K562 (cell line): ENCODE results near the gene PLEKHA8. TPM values are rescaled to one million over a fixed set of nuclear protein-coding genes. Genes with fewer than 3 reads are reported as not detected.

ENCODE experiments used
- ATAC-seq: fragments of 200-7000 bp; cut with Tn5 transposase; 3 replicates; pipeline ENCODE4 v1.9.1; 2020; ENCODE audit warnings: moderate library complexity
- BruUV-seq: library from RNA; stranded (reverse); fragments of 400-500 nt; replicated peaks from 2 replicates; lab custom pipeline; 2021; lab: Mats Ljungman, UMichigan
- CTCF ChIA-PET: fragments of 300-600 bp; formaldehyde crosslinking; extraction: SDS; loops from one replicate; lab custom pipeline; 2021; ENCODE audit warnings: low intra/inter-chr PET ratio; lab: Yijun Ruan, JAX
- POLR2A ChIA-PET: fragments of 300-600, 350-650 bp; sonication (Branson Sonifier 250); formaldehyde crosslinking; extraction: SDS; loops from one replicate; lab custom pipeline; 2021; ENCODE audit warnings: antibody characterized with exemption, inconsistent platforms; lab: Yijun Ruan, JAX
- DNase-seq, 4 experiments: peaks; one replicate each; pipeline versions ENCODE4 v3.0.0 to v3.0.0-alpha.2; 2011 to 2018; ENCODE audit warnings: low spot score in 3 of 4, mixed read lengths in 3 of 4; ENCODE audit errors: extremely low read depth in 1 of 4
- FAIRE-seq: peaks from 2 replicates; lab custom pipeline; 2011; peaks lifted over from hg19 to GRCh38; lab: Jason Lieb, UNC
- H2AFZ ChIP-seq: 2 replicates; pipeline ENCODE4 v1.6.0; 2011; ENCODE audit warnings: low read depth, low read length, control low read depth, inconsistent platforms
- H3K27ac ChIP-seq: fragments of 200-600 bp; 3 replicates; pipeline ENCODE4 v1.8.0; 2011; ENCODE audit warnings: low read depth, mild to moderate bottlenecking, control low read depth, inconsistent platforms, low read length, moderate library complexity, mixed read lengths; ENCODE audit errors: extremely low read depth
- H3K27me3 ChIP-seq, 2 experiments: fragments of 300-600 bp in 1 of 2; 2 replicates in 1 of 2; 3 replicates in 1 of 2; pipeline versions ENCODE4 v1.6.0 to v1.8.0; 2011; ENCODE audit warnings: inconsistent platforms in 2 of 2, low read length in 2 of 2, mild to moderate bottlenecking in 1 of 2, mixed read lengths in 1 of 2, moderate library complexity in 1 of 2; ENCODE audit not compliant: control insufficient read depth in 2 of 2, insufficient read depth in 2 of 2
- H3K36me3 ChIP-seq: fragments of 300-600 bp; 3 replicates; pipeline ENCODE4 v1.8.0; 2011; ENCODE audit warnings: mild to moderate bottlenecking, low read length, inconsistent platforms; ENCODE audit not compliant: control insufficient read depth, insufficient read depth
- H3K4me1 ChIP-seq, 2 experiments: fragments of 200-600 bp in 1 of 2; replicated peaks in 1 of 2; 2 replicates in 1 of 2; 3 replicates in 1 of 2; pipeline versions ENCODE4 v1.5.1 to v1.8.0; 2011; ENCODE audit warnings: inconsistent platforms in 2 of 2, low read length in 2 of 2, mild to moderate bottlenecking in 1 of 2, mixed read lengths in 1 of 2, moderate library complexity in 1 of 2; ENCODE audit not compliant: control insufficient read depth in 2 of 2, insufficient read depth in 2 of 2
- H3K4me2 ChIP-seq: 2 replicates; pipeline ENCODE4 v1.6.1; 2011; ENCODE audit warnings: low read length, control low read depth, inconsistent platforms, mixed read lengths; ENCODE audit not compliant: insufficient read depth
- H3K4me3 ChIP-seq: fragments of 200-600 bp; sonication (generic), shearing (Covaris generic); 2 replicates; pipeline ENCODE4 v1.5.1; 2016; ENCODE audit warnings: control low read depth, inconsistent platforms
- H3K79me2 ChIP-seq: fragments of 200-600 bp; 3 replicates; pipeline ENCODE4 v1.8.0; 2011; ENCODE audit warnings: low read length, inconsistent platforms; ENCODE audit not compliant: control insufficient read depth, insufficient read depth
- H3K9ac ChIP-seq, 2 experiments: 2 replicates each; pipeline versions ENCODE4 v1.6.0 to v1.6.1; 2011; ENCODE audit warnings: low read depth in 2 of 2, low read length in 2 of 2, control low read depth in 1 of 2, inconsistent platforms in 1 of 2, mild to moderate bottlenecking in 1 of 2, mixed read lengths in 1 of 2; ENCODE audit not compliant: insufficient read depth in 1 of 2
- H3K9me1 ChIP-seq: one replicate; pipeline ENCODE4 v1.6.0; 2011; ENCODE audit warnings: inconsistent platforms, mild to moderate bottlenecking, low read length, moderate library complexity; ENCODE audit not compliant: control insufficient read depth, insufficient read depth
- H3K9me3 ChIP-seq: replicated peaks from 2 replicates; pipeline ENCODE4 v1.5.1; 2011; ENCODE audit warnings: low read depth, low read length, inconsistent platforms; ENCODE audit not compliant: control insufficient read depth, insufficient read depth
- H4K20me1 ChIP-seq: replicated peaks from 2 replicates; pipeline ENCODE4 v1.6.1; 2011; ENCODE audit warnings: low read length, inconsistent platforms, mixed read lengths; ENCODE audit not compliant: control insufficient read depth, insufficient read depth
- ATF1 ChIP-seq, 2 experiments: fragments of 450-650 bp in 1 of 2; IDR thresholded peaks; 2 replicates each; pipeline ENCODE4 v1.6.1; 2016; ENCODE audit warnings: missing compliant biosample characterization in 1 of 2, missing genetic modification characterization in 1 of 2
- CHD2 ChIP-seq: IDR thresholded peaks from 2 replicates; pipeline ENCODE4 v1.6.1; 2011; ENCODE audit warnings: low read depth, low read length
- GATAD2A ChIP-seq: fragments of 450-650 bp; IDR thresholded peaks from 2 replicates; pipeline ENCODE4 v1.6.1; 2017
- KLF1 ChIP-seq: fragments of 450-650 bp; IDR thresholded peaks from 2 replicates; pipeline ENCODE4 v1.6.1; 2016; ENCODE audit warnings: missing genetic modification characterization, missing compliant biosample characterization
- KLF10 ChIP-seq: fragments of 250-450 bp; sonication (Bioruptor Pico); IDR thresholded peaks from 2 replicates; pipeline ENCODE4 v1.6.1; 2021; ENCODE audit warnings: matching md5 sums
- MTF1 ChIP-seq: fragments of 250-450 bp; sonication (Bioruptor Pico); IDR thresholded peaks from 2 replicates; pipeline ENCODE4 v1.9.0; 2021; ENCODE audit warnings: moderate library complexity, mild to moderate bottlenecking, inconsistent platforms, borderline replicate concordance
- NONO ChIP-seq, 2 experiments: fragments of 200-400 bp in 1 of 2; fragments of 450-650 bp in 1 of 2; formaldehyde crosslinking in 1 of 2; IDR thresholded peaks; 2 replicates each; pipeline ENCODE4 v1.6.1; 2017; ENCODE audit warnings: low read depth in 2 of 2, mild to moderate bottlenecking in 2 of 2, moderate library complexity in 2 of 2, low read length in 1 of 2
- NUFIP1 ChIP-seq: fragments of 450-650 bp; IDR thresholded peaks from 2 replicates; pipeline ENCODE4 v1.6.1; 2018; ENCODE audit not compliant: partially characterized antibody
- TAL1 ChIP-seq: fragments of 450-650 bp; IDR thresholded peaks from 2 replicates; pipeline ENCODE4 v1.6.1; 2016; ENCODE audit warnings: mild to moderate bottlenecking
- TEAD2 ChIP-seq: fragments of 450-650 bp; IDR thresholded peaks from 2 replicates; pipeline ENCODE4 v1.6.1; 2016; ENCODE audit warnings: missing genetic modification characterization, control low read depth, missing compliant biosample characterization
- ZBED1 ChIP-seq: IDR thresholded peaks from 2 replicates; pipeline ENCODE4 v1.6.1; 2014
- ZNF24 ChIP-seq: fragments of 450-650 bp; IDR thresholded peaks from 2 replicates; pipeline ENCODE4 v1.6.1; 2016
- ZNF445 ChIP-seq: fragments of 250-450 bp; sonication (Bioruptor Pico); IDR thresholded peaks from 2 replicates; pipeline ENCODE4 v1.4.0; 2020; ENCODE audit warnings: low read depth, mild to moderate bottlenecking, moderate library complexity
- WGBS: fragments of 100-300 bp; shearing (Covaris generic); methylation state at CpG from one replicate; pipeline ENCODE4 v1.1.6; 2016; ENCODE audit warnings: low coverage, mixed read lengths; ENCODE audit not compliant: insufficient coverage; ENCODE audit errors: missing lambda C conversion rate; 5-methylcytosine and 5-hydroxymethylcytosine counted together
- in situ Hi-C: fragments of 300-500 bp; cut with MboI; formaldehyde crosslinking; loops from 4 replicates; pipeline ENCODE4 v1.15.0; 2018; ENCODE audit warnings: inconsistent platforms, mixed read lengths
- intact Hi-C: fragments of 100-400 bp; cut with micrococcal nuclease; formaldehyde crosslinking; loops from 2 replicates; pipeline ENCODE4 v1.14.2; 2022
- polyA plus RNA-seq, 8 experiments: library from polyadenylated mRNA; depleted of rRNA in 4 of 8; stranded (reverse) in 5 of 8; unstranded in 3 of 8; fragments of >200 nt; fragmentation: Nextera tagmentation in 2 of 8; fragmentation: Illumina TruSeq in 1 of 8; extraction: Ambion mirVana in 2 of 8; extraction: Trizol in 1 of 8; gene quantifications; 2 replicates each; pipeline versions ENCODE4 v1.2.1 to v1.2.3, GENCODE V29; 2011 to 2014; ENCODE audit warnings: inconsistent platforms in 1 of 8, missing spikeins in 1 of 8
- total RNA-seq, 7 experiments: library from RNA; depleted of rRNA in 6 of 7; stranded (reverse); fragments of >200 nt in 6 of 7; fragmentation: Illumina TruSeq in 2 of 7; extraction: Trizol in 2 of 7; gene quantifications; 2 replicates each; pipeline versions ENCODE4 v1.2.1 to v1.2.3, GENCODE V29; 2011 to 2021; ENCODE audit warnings: low replicate concordance in 1 of 7
- TF ChIP-seq, protein P1 (sequence below): sonication (generic); formaldehyde crosslinking; IDR thresholded peaks from 2 replicates; pipeline ENCODE4 v1.9.0; 2022; ENCODE audit warnings: mild to moderate bottlenecking, missing genetic modification reagents
- TF ChIP-seq, protein P2 (sequence below): fragments of 450-650 bp; formaldehyde crosslinking; IDR thresholded peaks from 2 replicates; pipeline ENCODE4 v1.4.0; 2022; ENCODE audit warnings: missing genetic modification characterization
- TF ChIP-seq, protein P3 (sequence below): fragments of 200-800 bp; sonication (Bioruptor generic); IDR thresholded peaks from 2 replicates; pipeline ENCODE4 v1.6.1; 2017; ENCODE audit warnings: missing genetic modification characterization, missing compliant biosample characterization

The PLEKHA8 gene
- total and polyA plus RNA-seq, 9 of the 15 experiments (the other 6 are each of a cell fraction or from before 2014, with no cell fraction given): 3.2 to 16.3 (median 11.8) TPM

DNA sequence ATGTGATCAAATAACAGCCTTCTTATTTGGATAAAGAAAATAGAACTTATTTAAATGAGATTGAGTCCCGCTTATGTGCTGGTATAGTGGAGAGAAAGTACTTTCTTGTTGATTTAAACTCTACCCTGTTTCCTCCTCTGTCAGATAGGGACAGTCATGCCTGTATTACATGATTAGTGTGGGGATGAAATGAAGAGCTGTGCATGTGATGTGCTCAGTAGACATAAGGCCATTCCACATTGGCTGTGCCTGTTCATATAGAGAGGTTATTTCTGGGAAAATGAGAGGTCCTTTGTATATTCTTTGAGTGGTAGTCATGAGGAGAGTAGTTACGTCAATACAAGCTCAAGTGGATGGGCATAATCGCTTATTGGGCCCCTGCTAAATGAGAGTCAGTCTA lies 112.2 kb downstream of the PLEKHA8 start:
- 65% methylated on average over 3 of the region's 3 CpGs for WGBS
- H3K4me2 ChIP-seq: no peak overlapping the region
- FAIRE-seq (no peak), ATAC-seq (no peak), DNase-seq (no peak)
- no peaks in the 10 kb centered on the region for H3K9me3 ChIP-seq
- no peaks in the 10 kb centered on the region for H3K9me1 ChIP-seq
- no peaks in the 10 kb centered on the region for H3K27me3 ChIP-seq
- no peak overlapping the region for H3K9ac ChIP-seq
- POLR2A ChIA-PET: no interaction called here
- CTCF ChIA-PET: no interaction called here
- intact Hi-C loops (no loop called here), in situ Hi-C loops (no loop called here)
- no peak for TF ChIP-seq MTF1
- no peak for TF ChIP-seq ZNF445 (CRISPR knock-in tag)
- TF ChIP-seq ZBED1: no peak
- no peak for TF ChIP-seq NONO (IDR thresholded peaks at IDR 0.05; ENCODE audit: low read depth in 2 of 2, low read length in 1 of 2)
- TF ChIP-seq NUFIP1: no peak
- TF ChIP-seq, protein P1, sequence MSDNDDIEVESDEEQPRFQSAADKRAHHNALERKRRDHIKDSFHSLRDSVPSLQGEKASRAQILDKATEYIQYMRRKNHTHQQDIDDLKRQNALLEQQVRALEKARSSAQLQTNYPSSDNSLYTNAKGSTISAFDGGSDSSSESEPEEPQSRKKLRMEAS (CRISPR knock-in tag): no peak
- TF ChIP-seq, protein P2, sequence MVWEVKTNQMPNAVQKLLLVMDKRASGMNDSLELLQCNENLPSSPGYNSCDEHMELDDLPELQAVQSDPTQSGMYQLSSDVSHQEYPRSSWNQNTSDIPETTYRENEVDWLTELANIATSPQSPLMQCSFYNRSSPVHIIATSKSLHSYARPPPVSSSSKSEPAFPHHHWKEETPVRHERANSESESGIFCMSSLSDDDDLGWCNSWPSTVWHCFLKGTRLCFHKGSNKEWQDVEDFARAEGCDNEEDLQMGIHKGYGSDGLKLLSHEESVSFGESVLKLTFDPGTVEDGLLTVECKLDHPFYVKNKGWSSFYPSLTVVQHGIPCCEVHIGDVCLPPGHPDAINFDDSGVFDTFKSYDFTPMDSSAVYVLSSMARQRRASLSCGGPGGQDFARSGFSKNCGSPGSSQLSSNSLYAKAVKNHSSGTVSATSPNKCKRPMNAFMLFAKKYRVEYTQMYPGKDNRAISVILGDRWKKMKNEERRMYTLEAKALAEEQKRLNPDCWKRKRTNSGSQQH (CRISPR knock-in tag): no peak
- no peak for TF ChIP-seq KLF10 (CRISPR knock-in tag)
- TF ChIP-seq, protein P3, sequence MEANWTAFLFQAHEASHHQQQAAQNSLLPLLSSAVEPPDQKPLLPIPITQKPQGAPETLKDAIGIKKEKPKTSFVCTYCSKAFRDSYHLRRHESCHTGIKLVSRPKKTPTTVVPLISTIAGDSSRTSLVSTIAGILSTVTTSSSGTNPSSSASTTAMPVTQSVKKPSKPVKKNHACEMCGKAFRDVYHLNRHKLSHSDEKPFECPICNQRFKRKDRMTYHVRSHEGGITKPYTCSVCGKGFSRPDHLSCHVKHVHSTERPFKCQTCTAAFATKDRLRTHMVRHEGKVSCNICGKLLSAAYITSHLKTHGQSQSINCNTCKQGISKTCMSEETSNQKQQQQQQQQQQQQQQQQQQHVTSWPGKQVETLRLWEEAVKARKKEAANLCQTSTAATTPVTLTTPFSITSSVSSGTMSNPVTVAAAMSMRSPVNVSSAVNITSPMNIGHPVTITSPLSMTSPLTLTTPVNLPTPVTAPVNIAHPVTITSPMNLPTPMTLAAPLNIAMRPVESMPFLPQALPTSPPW (CRISPR knock-in tag): no peak
- TF ChIP-seq KLF1 (tag): no peak
- no peak for TF ChIP-seq CHD2
- no peak for TF ChIP-seq ATF1 (CRISPR knock-in tag; IDR thresholded peaks at IDR 0.05)
- TF ChIP-seq ATF1 (tag; IDR thresholded peaks at IDR 0.05): no peak
- TF ChIP-seq TAL1: no peak
- TF ChIP-seq ZNF24: no peak
- TF ChIP-seq GATAD2A: no peak
- TF ChIP-seq TEAD2: no peak
- TF ChIP-seq, all 486 proteins: peak for 0
- Histone ChIP-seq H3K4me3 (no peak overlapping the region), H2AFZ (no peak overlapping the region), H4K20me1 (no peaks in the 10 kb centered on the region), H3K4me1 (peaks cover 10 to 25% of the 10 kb centered on the region in 2 experiments; a peak in 4 of 5 replicates), H3K79me2 (peaks cover 6% of the 10 kb centered on the region; the same call in 2 of the 3 replicates), H3K27ac (no peak overlapping the region), H3K36me3 (no peaks in the 10 kb centered on the region)
- no TSS peak for BruUV-seq
